GM21786 (cell line): ENCODE data around the gene TWSG1.
"Not testable (repeated sequence)": the region's sequence is repeated elsewhere in the genome, so short reads cannot be mapped to it uniquely, and the experiment has no call there.

Source experiments
- ATAC-seq: cut with Tn5 transposase; IDR thresholded peaks from one replicate; pipeline ENCODE4 v1.9.1; 2021; ENCODE audit not compliant: unreplicated experiment

TWSG1 gene

DNA sequence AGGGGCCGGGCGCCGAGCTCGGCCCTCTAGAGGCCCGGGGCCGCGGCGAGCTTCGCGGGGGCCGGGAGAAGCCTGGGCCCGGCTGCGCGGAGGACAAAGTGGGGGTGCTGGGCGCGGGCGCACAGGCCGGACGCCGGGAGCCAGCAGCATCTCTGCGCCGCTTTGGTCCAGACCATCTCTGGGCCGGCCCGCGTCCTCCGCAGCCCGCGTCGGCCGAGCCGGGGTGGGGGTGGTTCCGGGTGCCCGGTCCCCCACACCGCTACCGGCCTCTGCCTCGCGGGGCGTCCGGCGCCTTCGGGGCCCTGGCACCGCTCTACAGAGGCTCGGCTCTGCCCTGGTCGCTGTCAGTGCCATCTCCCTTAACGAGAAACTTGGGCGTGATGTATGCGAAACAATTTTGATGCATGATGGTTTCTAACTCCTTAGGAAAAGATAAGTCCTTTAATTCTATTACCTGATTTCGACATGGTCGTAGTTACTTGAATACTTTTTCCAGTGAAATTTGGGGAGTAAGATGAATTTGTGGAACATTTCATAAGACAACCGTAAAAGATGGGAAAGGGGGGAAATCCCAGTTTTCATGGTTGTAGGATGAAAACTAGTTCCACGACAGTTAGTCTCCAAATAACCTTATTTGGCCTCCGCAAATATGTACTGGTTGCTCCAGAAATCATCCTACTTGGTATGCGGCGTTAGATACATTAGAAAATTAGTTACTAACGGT, 562 bp downstream of the TWSG1 start:
- ATAC-seq = peak; percentile 37

DNA sequence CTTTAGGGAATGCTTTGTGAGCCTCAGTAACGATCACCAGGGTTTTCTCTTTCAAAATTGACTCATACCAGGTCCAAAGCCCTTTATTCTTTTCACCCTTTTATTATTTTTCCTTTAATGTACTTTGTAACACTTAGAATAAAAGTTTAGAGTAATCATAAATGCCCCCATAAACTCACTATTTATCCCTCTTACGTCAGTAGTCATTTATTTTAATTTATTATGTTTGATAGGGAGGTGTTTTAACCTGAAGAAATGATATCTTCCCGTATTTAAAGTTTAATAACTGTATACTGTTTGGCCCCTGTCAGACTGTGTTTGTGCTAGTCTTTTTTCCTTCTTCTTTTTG, 1.1 kb downstream of the TWSG1 start:
- ATAC-seq = no peak

DNA sequence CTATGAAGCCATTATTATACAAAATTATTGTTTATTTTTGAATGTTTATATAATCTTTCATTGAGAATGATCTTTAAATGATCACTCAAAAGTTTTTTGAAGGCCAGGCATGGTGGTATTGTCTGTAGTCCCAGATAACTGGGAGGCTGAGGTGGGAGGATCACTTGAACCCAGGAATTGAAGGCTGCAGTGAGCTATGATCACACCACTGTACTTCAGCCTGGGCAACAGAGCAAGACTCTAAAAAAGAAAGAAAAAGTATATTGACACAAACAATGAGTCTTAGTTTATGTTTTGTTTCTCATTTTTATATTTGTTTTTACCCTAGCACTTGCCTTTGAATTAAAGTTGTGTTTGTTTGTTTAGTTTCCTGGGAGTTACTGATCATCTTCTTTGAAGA, 2.3 kb downstream of the TWSG1 start:
- no peak for ATAC-seq

DNA sequence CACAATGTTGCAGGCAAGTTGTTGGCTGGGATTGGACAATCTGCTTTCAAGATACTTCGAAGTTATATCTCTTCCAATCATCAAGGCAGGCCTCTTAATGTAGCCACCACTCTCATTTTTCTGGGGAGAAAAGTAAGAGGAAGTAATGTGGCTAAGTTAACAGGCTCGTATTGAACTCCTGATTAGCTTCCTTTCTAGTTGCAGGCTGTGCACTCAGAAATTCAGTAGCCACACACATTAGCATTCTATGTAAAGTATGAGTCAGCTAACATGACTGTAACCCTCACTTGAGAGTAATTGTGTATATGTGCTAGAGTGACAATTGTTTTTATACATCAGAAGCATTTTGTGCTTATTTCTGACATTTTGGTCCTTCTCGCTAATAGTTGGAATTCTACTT, 3.3 kb downstream of the TWSG1 start:
- ATAC-seq = no peak

DNA sequence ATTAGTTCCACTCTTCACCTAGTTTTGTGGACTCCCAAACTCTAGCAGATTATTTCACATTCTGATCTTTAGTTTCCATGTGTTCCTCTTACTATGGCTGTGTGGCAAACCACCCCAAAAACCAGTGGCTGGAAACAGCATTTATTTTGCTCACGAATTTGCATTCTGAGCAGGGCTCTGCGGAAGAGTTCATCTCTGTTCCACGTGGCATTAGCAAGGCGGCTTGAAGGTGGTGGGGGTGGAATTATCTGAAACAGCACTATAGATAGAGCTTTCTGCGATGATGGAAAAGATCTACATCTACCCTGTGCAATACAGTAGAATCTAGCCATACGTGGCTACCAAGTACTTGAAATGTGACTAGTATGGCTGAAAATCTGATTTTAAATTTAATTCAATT, 5.9 kb downstream of the TWSG1 start:
- ATAC-seq = no peak

DNA sequence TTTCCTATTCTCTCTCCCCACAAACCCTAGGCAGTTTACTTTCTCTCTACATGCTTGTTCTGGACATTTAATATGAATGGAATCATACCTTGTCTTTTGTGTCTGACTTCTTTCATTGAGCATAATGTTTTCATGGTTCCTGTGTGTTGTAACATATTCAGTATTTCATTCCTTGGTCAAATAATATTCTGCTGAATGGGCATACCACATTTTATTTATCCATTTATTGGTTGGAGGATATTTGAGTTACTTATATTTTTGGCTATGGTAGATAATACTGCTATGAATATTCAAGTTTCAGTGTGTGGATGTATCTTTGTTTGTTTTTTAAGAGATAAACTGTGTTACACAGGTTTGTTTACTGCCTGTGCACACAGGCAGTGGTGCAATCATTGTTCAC, 9.0 kb downstream of the TWSG1 start:
- no peak for ATAC-seq

DNA sequence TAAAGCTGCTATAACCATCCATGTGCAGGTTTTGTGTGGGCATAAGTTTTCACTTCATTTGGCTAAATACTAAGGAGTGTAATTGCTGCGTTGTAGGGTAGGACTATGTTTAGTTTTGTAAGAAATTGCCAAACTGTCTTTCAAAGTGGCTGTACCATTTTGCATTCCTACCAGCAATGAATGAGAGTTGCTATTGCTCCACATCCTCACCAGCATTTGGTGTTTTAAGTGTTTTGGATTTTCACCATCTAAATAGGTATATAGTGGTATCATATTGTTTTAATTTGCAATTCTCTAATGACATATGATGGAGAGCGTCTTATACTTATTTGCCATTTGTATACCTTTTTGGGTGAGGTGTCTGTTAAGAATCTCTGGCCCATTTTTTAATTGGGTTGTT, 12.2 kb downstream of the TWSG1 start:
- ATAC-seq = no peak

DNA sequence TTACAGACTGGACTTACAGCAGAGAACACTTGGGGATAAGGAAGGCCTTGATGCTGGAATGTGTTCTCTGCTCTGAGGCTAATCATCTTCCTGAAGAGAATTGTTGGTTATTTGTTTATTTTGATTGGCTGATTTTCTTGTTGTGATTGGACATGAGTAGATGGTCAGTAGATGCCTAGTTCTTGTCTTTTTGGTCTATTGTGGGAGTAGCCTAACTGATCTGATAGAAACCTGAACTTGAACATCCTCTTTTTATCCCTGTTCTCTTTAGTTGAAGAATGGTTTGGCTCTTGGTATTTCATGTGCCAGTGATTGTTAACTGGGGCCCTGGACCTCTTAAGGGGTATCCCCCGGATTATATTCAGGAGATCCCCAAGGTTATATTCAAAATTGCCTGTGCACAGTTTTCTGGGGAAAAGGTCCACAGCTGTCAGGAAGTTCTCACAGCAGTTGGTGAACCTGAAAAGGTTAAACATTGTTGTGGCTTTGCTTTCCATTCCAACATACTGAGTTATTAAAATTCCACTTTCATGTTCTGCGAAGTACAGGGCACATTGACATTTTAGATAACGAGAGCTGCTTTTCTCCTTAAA, 13.6 kb downstream of the TWSG1 start:
- ATAC-seq = peak; percentile 69

DNA sequence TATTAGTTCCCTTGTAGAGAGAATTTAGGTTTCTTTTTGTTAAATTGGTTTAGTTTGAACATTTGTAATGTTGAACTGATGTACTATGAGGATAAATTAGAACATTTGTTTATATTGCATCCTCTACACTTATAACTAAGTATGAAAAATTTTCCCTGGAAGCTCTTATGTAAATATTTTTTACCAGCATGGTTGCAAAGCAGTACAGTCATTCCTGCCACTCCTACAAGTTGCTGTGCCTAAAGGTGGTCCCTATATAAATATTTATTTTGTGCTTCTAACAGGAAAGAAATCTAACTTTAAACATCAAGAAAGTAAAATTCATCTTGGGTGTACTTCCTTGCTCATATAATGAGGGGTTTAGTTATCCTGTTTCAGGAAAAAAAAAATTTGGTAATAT, 14.2 kb downstream of the TWSG1 start:
- ATAC-seq = no peak

DNA sequence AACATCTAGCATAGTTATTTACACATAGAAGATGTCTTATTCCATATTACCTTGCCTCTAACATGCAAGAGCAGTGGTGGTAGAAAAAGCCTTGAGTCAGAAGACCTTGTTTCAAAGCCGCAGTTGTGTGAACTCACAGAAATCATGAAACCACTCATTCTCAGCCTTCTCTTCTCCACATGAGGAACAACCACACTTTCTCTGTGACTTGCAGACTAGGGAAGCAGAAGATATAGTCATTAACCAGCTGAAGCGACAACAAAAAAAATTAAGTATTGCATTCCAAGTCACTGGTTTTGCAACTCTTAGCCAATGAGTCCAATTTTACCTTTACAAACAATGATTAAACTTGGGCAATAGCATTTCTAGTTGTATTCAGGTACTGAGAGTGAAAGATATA, 19.0 kb downstream of the TWSG1 start:
- ATAC-seq = peak; percentile 77

DNA sequence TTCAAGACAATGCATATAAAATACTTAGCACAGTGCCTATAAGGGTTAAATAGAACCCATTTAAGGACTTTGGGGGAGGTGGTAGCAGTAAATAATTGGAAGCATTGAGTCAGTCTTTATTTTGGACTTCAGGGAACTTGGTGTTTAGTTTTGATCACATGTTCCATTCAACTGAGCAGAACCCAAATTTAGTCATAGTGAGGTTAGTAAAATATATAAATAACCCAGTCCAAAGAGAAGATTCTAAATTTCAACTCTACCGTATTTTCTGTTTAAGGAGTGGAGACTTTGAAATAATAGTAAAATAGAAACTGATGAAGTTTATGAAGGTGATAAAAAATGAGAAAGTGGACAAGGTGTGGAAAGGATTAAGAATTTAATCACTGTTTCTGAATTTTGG, 19.7 kb downstream of the TWSG1 start:
- ATAC-seq = peak; percentile 61

DNA sequence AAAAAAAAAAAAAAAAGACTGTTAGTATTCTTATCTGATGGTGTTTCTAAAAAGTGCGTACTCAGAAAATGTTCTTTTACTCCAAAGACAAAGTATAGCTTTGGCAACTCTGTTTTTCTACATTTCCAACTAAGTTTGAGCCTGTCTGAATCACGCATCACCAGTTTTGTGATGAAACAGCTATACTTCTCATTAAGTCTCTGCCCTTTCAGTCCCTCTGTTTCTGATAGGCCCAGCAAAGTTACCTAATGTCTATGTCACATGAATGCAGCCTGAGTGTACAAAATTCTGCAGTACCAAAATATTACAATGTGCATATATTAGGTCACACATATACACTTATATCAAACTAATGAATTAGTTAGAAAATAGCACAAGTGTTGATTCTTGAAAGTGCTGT, 22.4 kb downstream of the TWSG1 start:
- no peak for ATAC-seq

DNA sequence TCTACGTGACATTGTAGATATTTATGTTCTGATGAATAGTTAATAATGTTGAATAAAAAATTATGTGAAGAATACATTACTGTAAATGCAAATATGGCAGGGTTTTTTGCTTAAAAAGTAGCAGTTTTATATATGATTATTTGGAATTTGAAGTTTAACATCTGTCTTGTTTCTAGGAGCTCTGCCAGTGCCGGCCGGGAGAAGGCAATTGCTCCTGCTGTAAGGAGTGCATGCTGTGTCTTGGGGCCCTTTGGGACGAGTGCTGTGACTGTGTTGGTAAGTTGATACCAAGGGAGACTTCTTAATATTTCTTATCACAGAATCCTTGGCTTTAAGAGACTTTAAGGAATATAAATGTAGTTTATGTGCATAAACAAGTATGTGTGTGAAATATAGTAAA, 25.2 kb downstream of the TWSG1 start:
- no peak for ATAC-seq

DNA sequence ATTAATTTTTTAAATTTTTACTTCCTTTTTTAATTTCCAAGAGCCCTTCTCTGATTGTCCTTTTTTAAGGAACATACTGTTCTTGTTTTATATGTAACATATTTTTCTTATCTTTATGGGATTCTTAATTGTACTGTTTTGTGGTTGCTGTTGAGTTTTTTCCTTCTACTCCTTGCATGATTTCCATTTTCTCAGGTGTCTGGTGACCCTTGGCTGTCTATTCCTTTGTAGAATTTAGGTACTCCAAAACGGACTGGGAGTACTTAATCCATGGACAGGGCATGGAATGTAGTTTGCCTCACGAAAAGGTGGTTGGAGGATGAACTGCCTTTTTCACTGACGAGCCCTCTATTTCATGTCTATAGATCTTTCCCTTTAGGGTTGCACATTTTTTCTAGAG, 26.6 kb downstream of the TWSG1 start:
- no peak for ATAC-seq

DNA sequence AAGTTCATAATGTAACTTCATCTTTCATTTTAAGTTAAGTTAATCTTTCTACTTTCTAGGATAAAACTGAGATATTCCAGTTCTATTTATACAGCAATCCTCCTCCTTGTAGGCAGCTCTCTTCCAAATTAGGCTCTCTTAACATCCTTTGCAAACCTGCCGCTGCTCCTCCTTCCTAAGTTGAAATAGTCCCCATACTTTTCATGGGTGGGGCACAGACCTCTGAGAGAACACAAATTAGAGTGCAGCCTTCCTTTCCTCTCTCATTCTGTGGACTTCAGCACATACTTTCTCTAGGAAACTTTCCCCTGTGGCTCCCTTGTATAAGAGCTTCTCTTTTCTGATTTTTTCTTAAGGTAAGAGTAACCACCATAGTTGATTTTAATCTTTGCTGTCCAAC, 28.3 kb downstream of the TWSG1 start:
- no peak for ATAC-seq

DNA sequence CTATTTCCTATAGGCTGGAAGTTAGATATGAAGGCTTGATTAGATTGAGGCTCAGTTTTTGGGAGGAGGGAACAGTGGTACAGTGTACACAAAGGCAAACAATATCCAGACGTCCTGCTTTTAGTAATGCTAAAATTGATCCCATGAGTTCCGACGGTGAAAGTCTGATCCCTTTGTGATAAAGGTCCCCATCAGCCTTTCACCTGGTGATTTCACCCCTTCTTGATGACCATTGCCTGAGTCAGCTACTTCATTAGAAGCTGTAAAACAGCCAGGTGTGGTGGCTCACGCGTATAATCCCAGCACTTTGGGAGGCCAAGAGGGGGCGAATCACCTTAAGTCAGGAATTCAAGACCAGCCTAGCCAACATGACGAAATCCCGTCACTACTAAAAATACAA, 29.7 kb downstream of the TWSG1 start:
- ATAC-seq = no peak

DNA sequence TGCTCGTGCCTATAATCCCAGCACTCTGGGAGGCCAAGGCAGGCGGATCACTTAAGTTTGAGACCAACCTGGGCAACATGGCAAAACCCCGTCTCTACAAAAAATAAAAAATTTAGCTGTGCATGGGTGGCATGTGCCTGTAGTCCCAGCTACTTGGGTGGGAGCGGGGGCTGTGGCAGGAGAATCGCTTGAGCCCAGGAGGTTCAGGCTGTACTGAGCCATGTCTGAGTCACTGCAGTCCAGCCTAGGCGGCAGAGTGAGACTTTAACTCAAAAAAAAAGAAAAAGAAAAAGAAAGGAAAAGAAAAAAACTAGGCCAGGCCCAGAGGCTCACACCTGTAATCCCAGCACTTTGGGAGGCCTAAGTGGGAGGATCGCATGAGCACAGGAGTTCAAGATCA, 30.8 kb downstream of the TWSG1 start:
- no peak for ATAC-seq

DNA sequence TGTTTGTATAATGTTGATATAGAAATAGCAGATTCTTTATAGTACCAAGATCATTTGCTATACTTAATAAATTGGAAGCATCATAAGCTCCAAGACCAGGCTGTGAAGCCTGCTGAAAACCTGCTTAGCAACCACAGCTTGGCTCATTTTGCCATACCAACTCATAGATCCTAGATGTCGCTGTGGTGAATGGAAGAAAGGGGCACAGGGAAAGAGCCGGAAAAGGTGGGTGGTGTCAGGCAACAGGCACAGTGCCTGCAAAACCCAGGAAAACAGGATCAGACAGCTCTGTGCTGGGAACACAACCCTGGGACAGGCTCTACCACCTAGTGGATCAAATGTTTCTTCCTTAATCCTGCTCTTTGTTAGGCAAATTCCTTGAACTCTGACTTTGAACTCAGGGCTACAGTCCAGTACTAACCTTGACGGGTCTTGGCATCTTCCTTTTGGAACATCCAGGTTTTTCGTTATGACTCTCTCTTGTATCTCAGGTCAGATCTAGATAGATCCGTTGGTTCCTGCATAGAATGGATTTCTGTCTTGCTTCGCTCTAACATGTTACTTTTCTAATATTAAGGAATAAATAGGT, 31.6 kb downstream of the TWSG1 start:
- no peak for ATAC-seq

DNA sequence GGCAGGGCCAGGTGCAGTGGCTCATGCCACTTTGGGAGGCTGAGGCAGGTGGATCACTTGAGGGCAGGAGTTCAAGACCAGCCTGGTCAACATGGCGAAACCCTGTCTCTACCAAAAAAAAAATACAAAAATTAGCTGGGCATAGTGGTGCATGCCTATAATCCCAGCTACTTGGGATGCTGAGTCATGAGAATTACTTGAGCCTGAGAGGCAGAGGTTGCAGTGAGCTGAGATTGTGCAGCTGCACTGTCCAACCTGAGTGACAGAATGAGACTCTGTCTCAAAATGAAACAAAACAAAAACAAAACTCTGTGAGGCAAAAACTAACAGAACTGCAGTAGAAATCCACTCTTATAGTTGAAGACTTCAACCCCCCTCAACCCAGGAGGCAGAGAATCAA, 38.7 kb downstream of the TWSG1 start:
- not testable (repeated sequence) for ATAC-seq

DNA sequence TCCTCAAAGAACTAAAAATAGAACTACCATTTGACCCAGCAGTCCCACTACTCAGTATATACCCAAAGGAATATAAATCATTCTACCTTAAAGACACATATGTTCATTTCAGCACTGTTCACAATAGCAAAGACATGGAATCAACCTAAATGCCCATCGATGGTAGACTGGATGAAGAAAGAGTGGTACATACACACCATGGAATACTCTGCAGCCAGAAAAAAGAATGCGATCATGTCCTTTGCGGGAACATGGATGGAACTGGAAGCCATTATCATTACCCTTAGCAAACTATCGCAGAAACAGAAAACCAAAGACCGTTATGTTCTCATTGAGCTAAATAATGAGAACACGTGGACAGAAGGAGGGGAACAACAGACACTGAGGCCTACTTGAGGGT, 44.5 kb downstream of the TWSG1 start:
- ATAC-seq = no peak

DNA sequence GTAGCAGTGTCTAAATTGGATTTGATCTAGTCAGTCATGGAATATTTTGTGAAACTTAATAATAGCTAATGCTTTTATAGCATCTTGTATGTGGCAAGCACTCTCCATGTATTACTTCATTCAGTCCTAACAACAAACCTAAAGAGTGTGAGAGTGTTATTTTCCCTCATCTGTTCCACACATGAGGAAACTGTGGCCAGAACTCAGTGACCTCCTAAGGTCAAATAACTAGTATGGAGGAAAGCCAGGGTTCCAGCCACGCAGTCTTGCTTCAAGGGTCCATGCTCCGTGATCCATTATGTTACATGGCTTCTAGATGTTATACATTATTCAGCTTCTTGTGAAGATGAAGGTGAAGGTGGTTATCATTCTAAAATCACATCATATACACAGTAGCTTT, 45.5 kb downstream of the TWSG1 start:
- no peak for ATAC-seq

DNA sequence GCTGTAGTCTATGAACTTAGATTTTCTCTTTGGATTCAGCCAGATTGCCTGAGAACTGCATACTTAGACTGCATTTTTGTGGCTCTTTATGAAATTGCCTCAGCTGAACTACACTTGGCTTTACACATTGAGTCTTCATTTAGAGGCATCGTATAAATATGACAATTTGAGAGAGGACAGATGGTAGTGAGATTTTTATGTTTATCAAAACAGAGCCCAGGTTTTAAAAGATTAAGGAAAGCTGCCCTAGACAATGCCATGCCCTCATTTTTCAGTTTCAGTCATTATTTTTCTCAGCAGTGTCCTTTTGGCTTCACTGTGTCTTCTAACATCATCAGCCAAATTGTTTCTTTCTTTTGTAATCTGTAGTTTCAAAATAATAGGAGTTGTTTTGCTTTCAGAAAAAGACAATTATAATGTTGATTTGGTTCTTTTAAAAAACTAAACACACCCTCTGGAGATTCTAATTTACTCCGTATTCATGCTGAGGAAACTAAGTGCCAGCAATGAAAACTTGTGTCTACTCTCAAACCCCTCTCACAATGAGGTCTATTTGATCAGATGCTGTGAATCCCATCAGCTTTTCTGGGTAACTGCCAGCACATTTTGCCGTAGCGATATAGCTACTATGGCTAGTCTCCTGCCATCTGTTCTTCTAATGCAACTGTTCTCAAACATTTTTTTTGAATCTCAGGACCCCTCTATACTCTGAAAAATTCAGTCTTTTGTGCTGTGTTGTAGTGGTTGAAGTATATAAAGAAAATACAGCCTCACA, 46.2 kb downstream of the TWSG1 start:
- no peak for ATAC-seq
